Caco-2 (cell line): ENCODE measurements around the gene POLR1A. TPM values are rescaled to one million over a fixed set of nuclear protein-coding genes. Genes with fewer than 3 reads are reported as not detected.

ENCODE experiments used
- BruUV-seq: library from RNA; stranded (reverse); fragments of 400-500 nt; replicated peaks from 2 replicates; lab custom pipeline; 2021; lab: Mats Ljungman, UMichigan
- CTCF ChIA-PET: fragments of 300-600 bp; sonication (Branson Sonifier 250); formaldehyde crosslinking; loops from one replicate; lab custom pipeline; 2022; ENCODE audit warnings: antibody characterized with exemption; lab: Charles Lee
- POLR2A ChIA-PET: fragments of 300-600 bp; sonication (Branson Sonifier 250); formaldehyde crosslinking; loops from one replicate; lab custom pipeline; 2022; ENCODE audit warnings: antibody characterized with exemption; lab: Charles Lee
- DNase-seq, 2 experiments: peaks; one replicate each; pipeline versions ENCODE4 v3.0.0 to v3.0.0-alpha.2; 2020 to 2022
- H3K27me3 ChIP-seq: replicated peaks from 2 replicates; pipeline ENCODE4 v1.6.0; 2011; ENCODE audit warnings: low read length; ENCODE audit not compliant: control insufficient read depth, insufficient read depth
- H3K36me3 ChIP-seq: 2 replicates; pipeline ENCODE4 v1.5.1; 2011; ENCODE audit warnings: low read length; ENCODE audit not compliant: control insufficient read depth, insufficient read depth
- H3K4me1 ChIP-seq: fragments of 250-450 bp; sonication (Bioruptor Pico); 2 replicates; pipeline ENCODE4 v1.5.1; 2020; ENCODE audit warnings: mild to moderate bottlenecking
- H3K4me3 ChIP-seq: 2 replicates; pipeline ENCODE4 v1.5.1; 2011; ENCODE audit warnings: low read depth, mild to moderate bottlenecking, control low read depth, low read length
- H3K9me3 ChIP-seq: fragments of 250-450 bp; sonication (Bioruptor Pico); 2 replicates; pipeline ENCODE4 v1.5.1; 2020; ENCODE audit warnings: mild to moderate bottlenecking, moderate library complexity
- H3K27ac Mint-ChIP-seq: one replicate; pipeline ENCODE4 v1.8.0; 2022; ENCODE audit warnings: mixed read lengths; ENCODE audit not compliant: unreplicated experiment
- H3K27me3 Mint-ChIP-seq: one replicate; pipeline ENCODE4 v1.8.0; 2022; ENCODE audit warnings: mixed read lengths; ENCODE audit not compliant: insufficient read depth, unreplicated experiment
- H3K36me3 Mint-ChIP-seq: one replicate; pipeline ENCODE4 v1.8.0; 2022; ENCODE audit warnings: mild to moderate bottlenecking, mixed read lengths; ENCODE audit not compliant: insufficient read depth, unreplicated experiment
- H3K4me1 Mint-ChIP-seq: one replicate; pipeline ENCODE4 v1.8.0; 2022; ENCODE audit warnings: low read depth, mixed read lengths; ENCODE audit not compliant: unreplicated experiment
- H3K4me3 Mint-ChIP-seq: one replicate; pipeline ENCODE4 v1.8.0; 2022; ENCODE audit warnings: mild to moderate bottlenecking, moderate library complexity, mixed read lengths; ENCODE audit not compliant: unreplicated experiment
- H3K9me3 Mint-ChIP-seq: one replicate; pipeline ENCODE4 v1.8.0; 2022; ENCODE audit warnings: mixed read lengths; ENCODE audit not compliant: unreplicated experiment
- CTCF ChIP-seq, 2 experiments: fragments of 200-600 bp in 1 of 2; IDR thresholded peaks; 1 replicate in 1 of 2; 2 replicates in 1 of 2; pipeline versions ENCODE4 v1.5.1 to v1.8.0; 2011 to 2022; ENCODE audit warnings: antibody characterized with exemption in 1 of 2, control low read depth in 1 of 2, inconsistent platforms in 1 of 2, low read depth in 1 of 2, low read length in 1 of 2, mild to moderate bottlenecking in 1 of 2, moderate library complexity in 1 of 2; ENCODE audit not compliant: insufficient read depth in 1 of 2, severe bottlenecking in 1 of 2, unreplicated experiment in 1 of 2
- intact Hi-C: fragments of 100-400 bp; cut with micrococcal nuclease; formaldehyde crosslinking; loops from one replicate; pipeline ENCODE4 v1.10.0; 2022; ENCODE audit not compliant: unreplicated experiment
- total RNA-seq: library from RNA; stranded (reverse); gene quantifications from 2 replicates; pipeline ENCODE4 v1.2.3, GENCODE V29; 2022

Gene POLR1A
- total RNA-seq, 1 experiment from 2014 or later: 73.8 TPM

GRCh38 chr2:86107031-86107430 is 1.3 kb upstream of the POLR1A start:
- H3K27me3 Mint-ChIP-seq: no peaks in the 10 kb centered on the region
- peaks cover 9% of the 10 kb centered on the region for H3K4me1 ChIP-seq
- no peak for DNase-seq
- H3K4me3 ChIP-seq: peak overlapping the region; percentile 90
- ChIA-PET CTCF (no interaction called here), POLR2A (interaction anchor here (0.5 to 2.0 kb wide), 3 partner anchors 11 to 88 kb away, joined by 3 to 22 read pairs (median 9); partner anchors contain the start of gene IMMT)
- BruUV-seq: no TSS peak
- peak overlapping the region; percentile 91 for H3K4me3 Mint-ChIP-seq
- no peak for TF ChIP-seq CTCF (IDR thresholded peaks at IDR 0.05; ENCODE audit: insufficient read depth in 1 of 2, low read depth in 1 of 2, low read length in 1 of 2, severe bottlenecking in 1 of 2, unreplicated experiment in 1 of 2)
- intact Hi-C loops: loop anchor here (5.0 kb wide), 1 partner anchor 90 kb away; the partner anchor contains the start of genes IMMT and MRPL35
- H3K27me3 ChIP-seq: no peaks in the 10 kb centered on the region
- peak overlapping the region; percentile 98 for H3K27ac Mint-ChIP-seq
- H3K36me3 ChIP-seq: peaks cover 4% of the 10 kb centered on the region
- peaks cover 35% of the 10 kb centered on the region for H3K4me1 Mint-ChIP-seq
- peaks cover 74% of the 10 kb centered on the region for H3K36me3 Mint-ChIP-seq
- H3K9me3 Mint-ChIP-seq: no peaks in the 10 kb centered on the region
- H3K9me3 ChIP-seq: no peaks in the 10 kb centered on the region

GRCh38 chr2:86105969-86106945 is 571 bp upstream of the POLR1A start, which contains the start of gene PTCD3:
PTCD3 (plus strand) TSS chr2:86106235; CDS start chr2:86106248, 13 bp downstream.
- H3K4me3 ChIP-seq: peak within 1 kb of the TSS; percentile 90
- Mint-ChIP-seq H3K9me3 (no peaks in the 10 kb centered on the region), H3K4me3 (peak within 1 kb of the TSS; percentile 91), H3K4me1 (peaks cover 35% of the 10 kb centered on the region), H3K27me3 (no peaks in the 10 kb centered on the region), H3K36me3 (peaks cover 75% of the 10 kb centered on the region), H3K27ac (peak within 1 kb of the TSS; percentile 98)
- intact Hi-C loops: loop anchor here (1.0 to 5.0 kb wide), 2 partner anchors 8 to 91 kb away; partner anchors contain the start of genes IMMT and MRPL35
- ChIA-PET POLR2A (interaction anchor here (0.5 to 2.0 kb wide), 10 partner anchors 8 to 537 kb away, joined by 3 to 32 read pairs (median 4); partner anchors contain the start of genes IMMT and KDM3A), CTCF (interaction anchor here (1.1 to 1.5 kb wide), 4 partner anchors 8 to 279 kb away, joined by 3 to 16 read pairs (median 10); no protein-coding TSS in a partner anchor)
- DNase-seq: peak; percentile 96 to 97
- no peak for TF ChIP-seq CTCF (IDR thresholded peaks at IDR 0.05; ENCODE audit: insufficient read depth in 1 of 2, low read depth in 1 of 2, low read length in 1 of 2, severe bottlenecking in 1 of 2, unreplicated experiment in 1 of 2)
- BruUV-seq: TSS peak; percentile 53
- no peaks in the 10 kb centered on the region for H3K9me3 ChIP-seq
- H3K4me1 ChIP-seq: peaks cover 9% of the 10 kb centered on the region
- peaks cover 2% of the 10 kb centered on the region for H3K36me3 ChIP-seq
- H3K27me3 ChIP-seq: no peaks in the 10 kb centered on the region

GRCh38 chr2:86102157-86102556 is 3.5 kb downstream of the POLR1A start:
- Mint-ChIP-seq H3K9me3 (no peaks in the 10 kb centered on the region), H3K27ac (no peak overlapping the region), H3K4me3 (no peak overlapping the region), H3K36me3 (peaks cover 68% of the 10 kb centered on the region), H3K4me1 (peaks cover 21% of the 10 kb centered on the region), H3K27me3 (no peaks in the 10 kb centered on the region)
- Histone ChIP-seq H3K36me3 (no peaks in the 10 kb centered on the region; the same call in 1 of the 2 replicates), H3K4me3 (no peak overlapping the region), H3K27me3 (no peaks in the 10 kb centered on the region), H3K9me3 (no peaks in the 10 kb centered on the region), H3K4me1 (peaks cover 4% of the 10 kb centered on the region; the same call in 1 of the 2 replicates)
- no TSS peak for BruUV-seq
- POLR2A ChIA-PET: no interaction called here
- no peak for DNase-seq
- intact Hi-C loops: no loop called here
- CTCF ChIA-PET: no interaction called here
- no peak for TF ChIP-seq CTCF (IDR thresholded peaks at IDR 0.05; ENCODE audit: insufficient read depth in 1 of 2, low read depth in 1 of 2, low read length in 1 of 2, severe bottlenecking in 1 of 2, unreplicated experiment in 1 of 2)
